ENCODE measurements around the gene DUT. TPM values are rescaled to one million over a fixed set of nuclear protein-coding genes. Genes with fewer than 3 reads are reported as not detected.

The DUT gene
- total and polyA plus RNA-seq, 9 of the 15 experiments (the other 6 are each of a cell fraction or from before 2014, with no cell fraction given) = 13.9 to 235 (median 94.9) TPM

DNA sequence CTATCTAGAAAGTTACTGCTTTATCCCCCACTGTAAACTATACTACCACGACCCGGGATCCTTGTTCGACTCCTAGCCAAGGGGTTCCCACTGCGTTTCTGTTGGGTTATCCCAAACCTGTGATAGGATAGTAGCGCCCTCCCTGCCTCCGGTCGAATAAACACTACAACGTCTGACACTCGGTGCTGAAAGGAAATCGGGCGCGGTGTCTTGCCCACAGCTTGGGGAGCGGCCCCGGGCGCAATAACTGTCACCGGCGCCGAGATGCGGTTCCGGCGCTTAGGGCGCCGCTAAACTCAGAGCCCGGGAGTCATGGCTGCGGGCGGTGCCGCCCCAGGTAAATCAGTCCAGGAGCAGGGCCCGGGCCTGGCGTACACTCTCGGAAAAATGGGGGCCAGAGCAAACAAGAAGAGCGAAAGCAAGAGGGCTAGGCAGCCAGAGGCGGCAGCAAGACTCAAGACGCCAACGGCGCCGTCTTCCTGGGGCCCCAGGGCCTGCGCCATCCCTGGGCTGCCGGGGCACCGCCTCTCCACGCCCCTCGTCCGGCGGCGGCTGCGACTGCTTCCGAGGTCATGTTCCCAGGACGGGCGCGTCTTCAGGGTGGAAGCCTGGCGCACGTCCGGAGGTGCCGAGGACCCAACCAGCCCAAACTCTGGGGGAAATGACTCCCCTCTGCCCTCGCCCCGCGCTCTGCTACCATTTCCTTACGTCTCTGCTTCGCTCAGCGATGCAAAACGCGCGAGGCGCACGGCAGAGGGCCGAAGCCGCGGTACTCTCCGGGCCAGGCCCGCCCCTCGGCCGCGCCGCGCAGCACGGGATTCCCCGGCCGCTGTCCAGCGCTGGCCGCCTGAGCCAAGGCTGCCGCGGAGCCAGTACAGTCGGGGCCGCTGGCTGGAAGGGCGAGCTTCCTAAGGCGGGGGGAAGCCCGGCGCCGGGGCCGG, at the start of gene DUT (continued):
- TF ChIP-seq, protein P1, sequence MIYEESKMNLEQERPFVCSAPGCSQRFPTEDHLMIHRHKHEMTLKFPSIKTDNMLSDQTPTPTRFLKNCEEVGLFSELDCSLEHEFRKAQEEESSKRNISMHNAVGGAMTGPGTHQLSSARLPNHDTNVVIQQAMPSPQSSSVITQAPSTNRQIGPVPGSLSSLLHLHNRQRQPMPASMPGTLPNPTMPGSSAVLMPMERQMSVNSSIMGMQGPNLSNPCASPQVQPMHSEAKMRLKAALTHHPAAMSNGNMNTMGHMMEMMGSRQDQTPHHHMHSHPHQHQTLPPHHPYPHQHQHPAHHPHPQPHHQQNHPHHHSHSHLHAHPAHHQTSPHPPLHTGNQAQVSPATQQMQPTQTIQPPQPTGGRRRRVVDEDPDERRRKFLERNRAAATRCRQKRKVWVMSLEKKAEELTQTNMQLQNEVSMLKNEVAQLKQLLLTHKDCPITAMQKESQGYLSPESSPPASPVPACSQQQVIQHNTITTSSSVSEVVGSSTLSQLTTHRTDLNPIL (CRISPR knock-in tag; IDR thresholded peaks at IDR 0.05) = no peak
- TF ChIP-seq, protein P2, sequence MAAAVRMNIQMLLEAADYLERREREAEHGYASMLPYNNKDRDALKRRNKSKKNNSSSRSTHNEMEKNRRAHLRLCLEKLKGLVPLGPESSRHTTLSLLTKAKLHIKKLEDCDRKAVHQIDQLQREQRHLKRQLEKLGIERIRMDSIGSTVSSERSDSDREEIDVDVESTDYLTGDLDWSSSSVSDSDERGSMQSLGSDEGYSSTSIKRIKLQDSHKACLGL (CRISPR knock-in tag; IDR thresholded peaks at IDR 0.05; ENCODE audit: borderline replicate concordance, poor library complexity, severe bottlenecking) = peak; percentile 71
- TF ChIP-seq SP2 (IDR thresholded peaks at IDR 0.05; ENCODE audit: extremely low read depth, low read depth, low read length, poor library complexity, severe bottlenecking) = no peak
- no peak for TF ChIP-seq HNRNPH1 (optimal IDR thresholded peaks at IDR 0.05; ENCODE audit: low read depth, low read length)
- TF ChIP-seq, protein P3, sequence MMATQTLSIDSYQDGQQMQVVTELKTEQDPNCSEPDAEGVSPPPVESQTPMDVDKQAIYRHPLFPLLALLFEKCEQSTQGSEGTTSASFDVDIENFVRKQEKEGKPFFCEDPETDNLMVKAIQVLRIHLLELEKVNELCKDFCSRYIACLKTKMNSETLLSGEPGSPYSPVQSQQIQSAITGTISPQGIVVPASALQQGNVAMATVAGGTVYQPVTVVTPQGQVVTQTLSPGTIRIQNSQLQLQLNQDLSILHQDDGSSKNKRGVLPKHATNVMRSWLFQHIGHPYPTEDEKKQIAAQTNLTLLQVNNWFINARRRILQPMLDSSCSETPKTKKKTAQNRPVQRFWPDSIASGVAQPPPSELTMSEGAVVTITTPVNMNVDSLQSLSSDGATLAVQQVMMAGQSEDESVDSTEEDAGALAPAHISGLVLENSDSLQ (IDR thresholded peaks at IDR 0.05) = no peak
- TF ChIP-seq GABPA (tag; conservative IDR thresholded peaks at IDR 0.05; ENCODE audit: low read depth) = peak; percentile 96
- no peak for TF ChIP-seq ZC3H4 (CRISPR knock-in tag; IDR thresholded peaks at IDR 0.05; ENCODE audit: borderline replicate concordance)
- 0 out of 2 replicates have a peak, but pooled peaks have one; percentile 34 for TF ChIP-seq XRCC5 (IDR thresholded peaks at IDR 0.05; ENCODE audit: low read depth, low read length)
- no peak for TF ChIP-seq ZNF644 (tag; IDR thresholded peaks at IDR 0.05; ENCODE audit: low read depth)
- TF ChIP-seq FIP1L1 (IDR thresholded peaks at IDR 0.05; ENCODE audit: low read depth, low read length, poor library complexity, severe bottlenecking) = peak; percentile 54
- TF ChIP-seq KDM4B (IDR thresholded peaks at IDR 0.05; ENCODE audit: borderline replicate concordance in 2 of 2, low read depth in 1 of 2) = no peak
- TF ChIP-seq ZNF41 (CRISPR knock-in tag; conservative IDR thresholded peaks at IDR 0.05) = no peak
- no peak for TF ChIP-seq TAF9B (IDR thresholded peaks at IDR 0.05; ENCODE audit: partially characterized antibody)
- no peak for TF ChIP-seq HDAC3 (IDR thresholded peaks at IDR 0.05; ENCODE audit: borderline replicate concordance, partially characterized antibody)
- no peak for TF ChIP-seq RBM25 (IDR thresholded peaks at IDR 0.05; ENCODE audit: low read depth, low read length, severe bottlenecking)
- TF ChIP-seq POLR2G (IDR thresholded peaks at IDR 0.05; ENCODE audit: low read depth, low read length) = peak; percentile 93
- TF ChIP-seq, protein P4, sequence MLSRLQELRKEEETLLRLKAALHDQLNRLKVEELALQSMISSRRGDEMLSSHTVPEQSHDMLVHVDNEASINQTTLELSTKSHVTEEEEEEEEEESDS (CRISPR knock-in tag; IDR thresholded peaks at IDR 0.05) = no peak
- TF ChIP-seq, protein P5, sequence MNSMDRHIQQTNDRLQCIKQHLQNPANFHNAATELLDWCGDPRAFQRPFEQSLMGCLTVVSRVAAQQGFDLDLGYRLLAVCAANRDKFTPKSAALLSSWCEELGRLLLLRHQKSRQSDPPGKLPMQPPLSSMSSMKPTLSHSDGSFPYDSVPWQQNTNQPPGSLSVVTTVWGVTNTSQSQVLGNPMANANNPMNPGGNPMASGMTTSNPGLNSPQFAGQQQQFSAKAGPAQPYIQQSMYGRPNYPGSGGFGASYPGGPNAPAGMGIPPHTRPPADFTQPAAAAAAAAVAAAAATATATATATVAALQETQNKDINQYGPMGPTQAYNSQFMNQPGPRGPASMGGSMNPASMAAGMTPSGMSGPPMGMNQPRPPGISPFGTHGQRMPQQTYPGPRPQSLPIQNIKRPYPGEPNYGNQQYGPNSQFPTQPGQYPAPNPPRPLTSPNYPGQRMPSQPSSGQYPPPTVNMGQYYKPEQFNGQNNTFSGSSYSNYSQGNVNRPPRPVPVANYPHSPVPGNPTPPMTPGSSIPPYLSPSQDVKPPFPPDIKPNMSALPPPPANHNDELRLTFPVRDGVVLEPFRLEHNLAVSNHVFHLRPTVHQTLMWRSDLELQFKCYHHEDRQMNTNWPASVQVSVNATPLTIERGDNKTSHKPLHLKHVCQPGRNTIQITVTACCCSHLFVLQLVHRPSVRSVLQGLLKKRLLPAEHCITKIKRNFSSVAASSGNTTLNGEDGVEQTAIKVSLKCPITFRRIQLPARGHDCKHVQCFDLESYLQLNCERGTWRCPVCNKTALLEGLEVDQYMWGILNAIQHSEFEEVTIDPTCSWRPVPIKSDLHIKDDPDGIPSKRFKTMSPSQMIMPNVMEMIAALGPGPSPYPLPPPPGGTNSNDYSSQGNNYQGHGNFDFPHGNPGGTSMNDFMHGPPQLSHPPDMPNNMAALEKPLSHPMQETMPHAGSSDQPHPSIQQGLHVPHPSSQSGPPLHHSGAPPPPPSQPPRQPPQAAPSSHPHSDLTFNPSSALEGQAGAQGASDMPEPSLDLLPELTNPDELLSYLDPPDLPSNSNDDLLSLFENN (IDR thresholded peaks at IDR 0.05; ENCODE audit: low read depth in 2 of 2, low read length in 2 of 2) = no peak
- TF ChIP-seq RAD51 (IDR thresholded peaks at IDR 0.05; ENCODE audit: borderline replicate concordance, low read depth) = no peak

Data from K562 (cell line).